ENCODE measurements around the gene AATK. TPM values are rescaled to one million over a fixed set of nuclear protein-coding genes. Genes with fewer than 3 reads are reported as not detected.

The AATK gene
- total and polyA plus RNA-seq, 2 experiments from 2014 or later, result 5.7 to 6.3 TPM

- H3K27me3 ChIP-seq, result no peaks in the 10 kb centered on the region
These were observed 37.7 kb downstream of the AATK start for GRCh38 chr17:81128338-81128737.

GRCh38 chr17:81127526-81128177, 38.4 kb downstream of the AATK start:
- no peak overlapping the region for H3K27ac ChIP-seq
- no peak for DNase-seq (ENCODE audit: low spot score)
- WGBS (ENCODE audit: low lambda C conversion rate, missing lambda C conversion rate), result 86% methylated on average over 12 of the region's 25 CpGs
- peaks cover 11% of the 10 kb centered on the region for H3K4me1 ChIP-seq (ENCODE audit: insufficient read depth)
- H3K36me3 ChIP-seq (replicated peaks; ENCODE audit: insufficient read depth, low read depth), result no peaks in the 10 kb centered on the region
- H3K27me3 ChIP-seq, result no peaks in the 10 kb centered on the region
- H3K9me3 ChIP-seq (ENCODE audit: low read depth), result no peaks in the 10 kb centered on the region
- H3K4me2 ChIP-seq, result no peak overlapping the region
- no peaks in the 10 kb centered on the region for H3K79me2 ChIP-seq
- TF ChIP-seq EZH2 (IDR thresholded peaks at IDR 0.05; ENCODE audit: borderline replicate concordance) (no peak), EZH2phosphoT487 (IDR thresholded peaks at IDR 0.05; ENCODE audit: low read depth, severe bottlenecking, unreplicated experiment) (no peak), CTCF (IDR thresholded peaks at IDR 0.05; ENCODE audit: poor library complexity) (no peak)
- no peak overlapping the region for H3K4me3 ChIP-seq
- no peaks in the 10 kb centered on the region for H4K20me1 ChIP-seq (ENCODE audit: insufficient read depth, poor library complexity, severe bottlenecking)
- H3K9me2 ChIP-seq (replicated peaks; ENCODE audit: insufficient read depth), result no peaks in the 10 kb centered on the region
- no peak overlapping the region for H2AFZ ChIP-seq

More at GRCh38 chr17:81128338-81128737, 37.7 kb downstream of the AATK start:
- no peaks in the 10 kb centered on the region for H4K20me1 ChIP-seq (ENCODE audit: insufficient read depth, poor library complexity, severe bottlenecking)
- no peak overlapping the region for H3K4me3 ChIP-seq
- H3K27ac ChIP-seq, result no peak overlapping the region
- no peak overlapping the region for H2AFZ ChIP-seq
- no peaks in the 10 kb centered on the region for H3K9me3 ChIP-seq (ENCODE audit: low read depth)
- WGBS (ENCODE audit: low lambda C conversion rate, missing lambda C conversion rate), result 93% methylated on average over 13 of the region's 14 CpGs
- no peaks in the 10 kb centered on the region for H3K36me3 ChIP-seq (replicated peaks; ENCODE audit: insufficient read depth, low read depth)
- no peak for DNase-seq (ENCODE audit: low spot score)
- peaks cover 12% of the 10 kb centered on the region for H3K4me1 ChIP-seq (ENCODE audit: insufficient read depth)
- H3K79me2 ChIP-seq, result no peaks in the 10 kb centered on the region
- H3K9me2 ChIP-seq (replicated peaks; ENCODE audit: insufficient read depth), result no peaks in the 10 kb centered on the region
- no peak for TF ChIP-seq CTCF (IDR thresholded peaks at IDR 0.05; ENCODE audit: poor library complexity)
- H3K4me2 ChIP-seq, result no peak overlapping the region

- Histone ChIP-seq H3K36me3 (replicated peaks; ENCODE audit: insufficient read depth, low read depth) (no peaks in the 10 kb centered on the region), H3K27me3 (no peaks in the 10 kb centered on the region), H2AFZ (no peak overlapping the region), H3K4me1 (ENCODE audit: insufficient read depth) (peaks cover 6% of the 10 kb centered on the region), H3K4me3 (no peak overlapping the region), H3K27ac (no peak overlapping the region), H4K20me1 (ENCODE audit: insufficient read depth, poor library complexity, severe bottlenecking) (no peaks in the 10 kb centered on the region), H3K9me3 (ENCODE audit: low read depth) (no peaks in the 10 kb centered on the region), H3K9me2 (replicated peaks; ENCODE audit: insufficient read depth) (no peaks in the 10 kb centered on the region), H3K4me2 (no peak overlapping the region), H3K79me2 (no peaks in the 10 kb centered on the region)
- TF ChIP-seq EZH2phosphoT487 (IDR thresholded peaks at IDR 0.05; ENCODE audit: low read depth, severe bottlenecking, unreplicated experiment), result no peak
- TF ChIP-seq CTCF (IDR thresholded peaks at IDR 0.05; ENCODE audit: poor library complexity), result no peak
- no peak for TF ChIP-seq EZH2 (IDR thresholded peaks at IDR 0.05; ENCODE audit: borderline replicate concordance)
- DNase-seq (ENCODE audit: low spot score), result no peak
- 100% methylated on average over 1 of the region's 5 CpGs for WGBS (ENCODE audit: low lambda C conversion rate, missing lambda C conversion rate)
These were observed 38.9 kb downstream of the AATK start for GRCh38 chr17:81127133-81127455.

All from hepatocyte (in vitro differentiated cells).